Stimulated activated CD8-positive, alpha-beta memory T cell treated with anti-CD3 and anti-CD28 coated beads, Interleukin-12 subunit alpha, Interleukin-12 subunit beta, amount 100 ng/mL, for 24 hours (primary cell): ENCODE measurements around the gene ERN1.

Experiments
- DNase-seq: peaks from one replicate; pipeline ENCODE4 v3.0.0-alpha.2; 2020; ENCODE audit errors: extremely low read depth

ERN1 gene

GRCh38 chr17:64110379-64111152 is 19.4 kb downstream of the ERN1 start:
- no peak for DNase-seq

- DNase-seq = no peak
Observed at GRCh38 chr17:64109400-64109799, 20.5 kb downstream of the ERN1 start.

- DNase-seq = no peak
Observed at GRCh38 chr17:64107500-64108236, 22.3 kb downstream of the ERN1 start.

GRCh38 chr17:64106918-64107317 is 23.0 kb downstream of the ERN1 start:
- DNase-seq = no peak

GRCh38 chr17:64103391-64104364 is 26.3 kb downstream of the ERN1 start:
- DNase-seq = no peak

GRCh38 chr17:64102627-64103390 is 27.1 kb downstream of the ERN1 start:
- DNase-seq = no peak

- DNase-seq = no peak
Observed at GRCh38 chr17:64099543-64099942, 30.4 kb downstream of the ERN1 start.

- DNase-seq = no peak
Observed at GRCh38 chr17:64097196-64097936, 32.6 kb downstream of the ERN1 start.

GRCh38 chr17:64096037-64096436 is 33.9 kb downstream of the ERN1 start:
- DNase-seq = no peak

- DNase-seq = no peak
Observed at GRCh38 chr17:64095144-64095882, 34.6 kb downstream of the ERN1 start.

- no peak for DNase-seq
Observed at GRCh38 chr17:64094412-64094811, 35.5 kb downstream of the ERN1 start.

GRCh38 chr17:64092952-64093451 is 36.9 kb downstream of the ERN1 start:
- DNase-seq = no peak

GRCh38 chr17:64092113-64092512 is 37.8 kb downstream of the ERN1 start:
- DNase-seq = no peak

- no peak for DNase-seq
Observed at GRCh38 chr17:64091571-64091970, 38.4 kb downstream of the ERN1 start.

GRCh38 chr17:64091116-64091515 is 38.8 kb downstream of the ERN1 start:
- no peak for DNase-seq

- no peak for DNase-seq
Observed at GRCh38 chr17:64090144-64090543, 39.8 kb downstream of the ERN1 start.

GRCh38 chr17:64087252-64088005 is 42.5 kb downstream of the ERN1 start:
- DNase-seq = no peak

- DNase-seq = no peak
Observed at GRCh38 chr17:64085650-64086005, 44.3 kb downstream of the ERN1 start.
